ENCODE measurements around the gene CPPED1. TPM values are rescaled to one million over a fixed set of nuclear protein-coding genes. Genes with fewer than 3 reads are reported as not detected.

CPPED1 gene
- total RNA-seq, 4 donors from 2014 or later: 10.4 to 18.9 (median 16.0) TPM

- DNase-seq (ENCODE audit: low spot score in 2 of 2): no peak
- Histone ChIP-seq H3K4me3 (no peak overlapping the region), H3K9me3 (peaks cover 0 to 11% (median 0%) of the 10 kb centered on the region in 4 donors), H3K4me1 (peaks cover 0 to 7% (median 0%) of the 10 kb centered on the region in 4 donors), H3K27me3 (no peaks in the 10 kb centered on the region), H3K27ac (no peak overlapping the region), H3K36me3 (peaks cover 0 to 23% (median 0%) of the 10 kb centered on the region in 3 donors)
- WGBS, 2 donors: 83 to 95% methylated on average over 2 of the region's 2 CpGs
- TF ChIP-seq EP300 (IDR thresholded peaks at IDR 0.05) (no peak), POLR2A (IDR thresholded peaks at IDR 0.05) (no peak), CTCF (IDR thresholded peaks at IDR 0.05) (no peak)
Measured at GRCh38 chr16:12780467-12780866, 23.2 kb downstream of the CPPED1 start.

- TF ChIP-seq CTCF (IDR thresholded peaks at IDR 0.05): no peak
- peaks cover 0 to under 1% (median 0%) of the 10 kb centered on the region in 4 donors for H3K9me3 ChIP-seq
- peaks cover 0 to 28% (median 0%) of the 10 kb centered on the region in 3 donors for H3K36me3 ChIP-seq
- no peak for DNase-seq (ENCODE audit: low spot score in 2 of 2)
- peaks cover 0 to 7% (median under 1%) of the 10 kb centered on the region in 4 donors for H3K4me1 ChIP-seq
- WGBS, 2 donors: 61 to 72% methylated on average over 2 of the region's 2 CpGs
- no peaks in the 10 kb centered on the region for H3K27me3 ChIP-seq
- H3K4me3 ChIP-seq: no peak overlapping the region
- no peak overlapping the region for H3K27ac ChIP-seq
Measured at GRCh38 chr16:12778726-12779125, 25.0 kb downstream of the CPPED1 start.

GRCh38 chr16:12775656-12776236 lies 27.9 kb downstream of the CPPED1 start:
- WGBS, 2 donors: 90 to 93% methylated on average over 4 of the region's 4 CpGs
- no peak for DNase-seq (ENCODE audit: low spot score in 2 of 2)
- Histone ChIP-seq H3K4me1 (peaks cover 0 to 18% (median 8%) of the 10 kb centered on the region in 4 donors), H3K36me3 (peaks cover 0 to 23% (median 0%) of the 10 kb centered on the region in 3 donors), H3K9me3 (no peaks in the 10 kb centered on the region), H3K27me3 (no peaks in the 10 kb centered on the region), H3K27ac (peak overlapping the region in 2 of 4 donors; percentile 35 to 70), H3K4me3 (no peak overlapping the region)
- no peak for TF ChIP-seq EP300 (IDR thresholded peaks at IDR 0.05)
- TF ChIP-seq POLR2A (IDR thresholded peaks at IDR 0.05): no peak
- TF ChIP-seq CTCF (IDR thresholded peaks at IDR 0.05): no peak

GRCh38 chr16:12773221-12773620 lies 30.5 kb downstream of the CPPED1 start:
- DNase-seq (ENCODE audit: low spot score in 2 of 2): no peak
- Histone ChIP-seq H3K4me3 (no peak overlapping the region), H3K36me3 (peaks cover 0 to 6% (median 0%) of the 10 kb centered on the region in 3 donors), H3K27me3 (no peaks in the 10 kb centered on the region), H3K9me3 (no peaks in the 10 kb centered on the region), H3K27ac (peak overlapping the region in 2 of 4 donors; percentile 75 to 86), H3K4me1 (peaks cover 0 to 35% (median 12%) of the 10 kb centered on the region in 4 donors)
- TF ChIP-seq POLR2A (IDR thresholded peaks at IDR 0.05): no peak
- TF ChIP-seq CTCF (IDR thresholded peaks at IDR 0.05): no peak
- no peak for TF ChIP-seq EP300 (IDR thresholded peaks at IDR 0.05)
- WGBS, 2 donors: 92 to 93% methylated on average over 8 of the region's 8 CpGs

- H3K9me3 ChIP-seq: no peaks in the 10 kb centered on the region
- H3K4me1 ChIP-seq: peaks cover 0 to 35% (median 9%) of the 10 kb centered on the region in 4 donors
- peak overlapping the region; percentile 56 to 86 (median 72) for H3K27ac ChIP-seq
- peaks cover 0 to 6% (median 0%) of the 10 kb centered on the region in 3 donors for H3K36me3 ChIP-seq
- 37 to 41% methylated on average over 5 of the region's 5 CpGs for WGBS, 2 donors
- no peak for DNase-seq (ENCODE audit: low spot score in 2 of 2)
- no peak overlapping the region for H3K4me3 ChIP-seq
- H3K27me3 ChIP-seq: no peaks in the 10 kb centered on the region
- no peak for TF ChIP-seq CTCF (IDR thresholded peaks at IDR 0.05)
- TF ChIP-seq EP300 (IDR thresholded peaks at IDR 0.05): peak in 1 of 2 donors; percentile 85
- TF ChIP-seq POLR2A (IDR thresholded peaks at IDR 0.05): no peak
Measured at GRCh38 chr16:12771341-12771798, 32.3 kb downstream of the CPPED1 start.

Measured in tibial nerve (tissue), 4 donors.